NCI-H128 (cell line): ENCODE data around the gene GRAMD2B.

Source experiments
- DNase-seq: peaks from one replicate; lab custom pipeline; 2025; ENCODE audit not compliant: unreplicated experiment; lab: John Stamatoyannopoulos, UW

GRAMD2B gene

GRCh38 chr5:126472538-126472889 is 49.3 kb downstream of the GRAMD2B start:
- DNase-seq, result no peak

GRCh38 chr5:126477294-126478117 is 54.3 kb downstream of the GRAMD2B start:
- no peak for DNase-seq

GRCh38 chr5:126479810-126480209 is 56.6 kb downstream of the GRAMD2B start:
- no peak for DNase-seq

- DNase-seq, result no peak
Observed at GRCh38 chr5:126480824-126481223, 57.6 kb downstream of the GRAMD2B start.

GRCh38 chr5:126481243-126481642 is 58.0 kb downstream of the GRAMD2B start:
- no peak for DNase-seq

GRCh38 chr5:126482591-126482990 is 59.4 kb downstream of the GRAMD2B start:
- no peak for DNase-seq

GRCh38 chr5:126483156-126483555 is 59.9 kb downstream of the GRAMD2B start:
- no peak for DNase-seq

- DNase-seq, result no peak
Observed at GRCh38 chr5:126484253-126484652, 61.0 kb downstream of the GRAMD2B start.

- no peak for DNase-seq
Observed at GRCh38 chr5:126486332-126486731, 63.1 kb downstream of the GRAMD2B start.

- DNase-seq, result no peak
Observed at GRCh38 chr5:126487596-126487995, 64.4 kb downstream of the GRAMD2B start.

GRCh38 chr5:126488443-126489065 is 65.3 kb downstream of the GRAMD2B start:
- DNase-seq, result no peak

GRCh38 chr5:126490167-126490940 is 67.1 kb downstream of the GRAMD2B start:
- no peak for DNase-seq

- DNase-seq, result no peak
Observed at GRCh38 chr5:126492939-126493338, 69.7 kb downstream of the GRAMD2B start.

GRCh38 chr5:126494393-126494792 is 71.2 kb downstream of the GRAMD2B start:
- no peak for DNase-seq

GRCh38 chr5:126497506-126497905 is 74.3 kb downstream of the GRAMD2B start:
- no peak for DNase-seq

GRCh38 chr5:126499278-126499677 is 76.1 kb downstream of the GRAMD2B start:
- DNase-seq, result no peak

- no peak for DNase-seq
Observed at GRCh38 chr5:126499853-126500342, 76.7 kb downstream of the GRAMD2B start.

- DNase-seq, result no peak
Observed at GRCh38 chr5:126501448-126501847, 78.2 kb downstream of the GRAMD2B start.

- no peak for DNase-seq
Observed at GRCh38 chr5:126503602-126504104, 80.4 kb downstream of the GRAMD2B start.

- DNase-seq, result no peak
Observed at GRCh38 chr5:126506079-126506478, 82.9 kb downstream of the GRAMD2B start.

GRCh38 chr5:126508251-126508961 is 85.2 kb downstream of the GRAMD2B start:
- no peak for DNase-seq
